Skin epidermis (tissue), 12 donors: ENCODE measurements around the gene ZNF765.
"Not testable (repeated sequence)": the region's sequence is repeated elsewhere in the genome, so short reads cannot be mapped to it uniquely, and the experiment has no call there.

Source experiments
- H3K27ac ChIP-seq, 21 experiments: fragments of 200-600 bp; sonication (generic) in 11 of 21; one replicate each; pipeline ENCODE4 v1.5.0; 2020; ENCODE audit warnings: mild to moderate bottlenecking in 3 of 21, inconsistent platforms in 2 of 21, moderate library complexity in 2 of 21
- H3K4me3 ChIP-seq, 7 experiments: fragments of 200-600 bp; sonication (generic) in 2 of 7; one replicate each; pipeline ENCODE4 v1.5.0; 2020; ENCODE audit warnings: inconsistent platforms in 2 of 7, mild to moderate bottlenecking in 2 of 7, moderate library complexity in 1 of 7

The ZNF765 gene

DNA sequence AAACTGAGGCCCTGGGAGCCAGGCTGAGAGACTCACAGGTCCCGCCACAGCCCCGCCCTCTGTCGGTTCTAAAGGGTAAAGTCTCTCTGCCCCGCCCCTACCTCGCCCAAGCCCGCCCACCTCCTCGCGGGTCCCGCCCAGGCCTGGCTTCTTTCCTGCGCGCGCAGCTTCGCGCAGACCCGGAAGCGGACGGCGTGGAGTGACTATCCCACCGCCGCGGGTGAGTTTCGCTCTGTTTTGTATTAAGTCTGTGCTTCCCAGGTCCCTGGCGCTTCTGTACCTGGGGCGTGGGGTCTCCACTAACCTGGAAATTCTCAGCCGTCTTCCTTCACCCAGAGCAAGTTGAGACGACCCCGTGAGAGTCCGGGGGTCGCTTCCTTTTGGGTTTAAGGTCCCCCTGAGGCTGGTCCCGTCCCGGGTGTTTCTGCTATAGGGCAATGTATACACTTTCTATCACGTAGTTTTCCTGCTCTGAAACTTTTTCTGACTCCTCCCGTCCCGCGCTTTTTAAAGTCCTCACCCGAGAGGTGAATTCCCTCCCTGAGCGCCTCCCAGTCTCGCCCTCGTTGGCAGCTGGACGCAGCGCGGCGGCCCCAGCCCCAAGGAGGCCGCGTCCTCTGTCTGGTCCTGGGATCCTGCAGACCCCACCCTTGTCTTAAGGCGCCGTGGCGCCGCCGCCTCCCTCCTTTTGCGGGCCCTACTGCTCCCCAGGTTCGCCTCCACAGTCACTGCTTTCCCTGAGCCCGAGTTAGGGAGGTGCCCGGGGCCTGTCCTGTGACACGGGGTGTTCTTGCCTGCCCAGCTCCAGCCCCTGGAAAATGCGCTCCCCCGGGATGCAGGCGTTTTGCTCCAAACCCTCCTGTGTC lies at the start of gene ZNF765:
Gene ZNF765, plus strand, starts transcription at position 176 of the 866 bp plus-strand sequence. CDS start 2,867 bp downstream, outside the sequence.
- peak within 1 kb of the TSS in 20 of 21 experiments; percentile 37 to 89 (median 80) for H3K27ac ChIP-seq

GRCh38 chr19:53355739-53356138 lies 39.2 kb upstream of the ZNF765 start:
- no peak overlapping the region for H3K27ac ChIP-seq
- no peak overlapping the region for H3K4me3 ChIP-seq

More for the DNA sequence above, at the start of gene ZNF765:
- peak within 1 kb of the TSS; percentile 56 to 84 (median 69) for H3K4me3 ChIP-seq

GRCh38 chr19:53357821-53358581 lies 36.9 kb upstream of the ZNF765 start:
- Histone ChIP-seq H3K27ac (no peak overlapping the region), H3K4me3 (no peak overlapping the region)

GRCh38 chr19:53360056-53360455 lies 34.9 kb upstream of the ZNF765 start:
- not testable (repeated sequence) for H3K27ac ChIP-seq, H3K4me3 ChIP-seq

DNA sequence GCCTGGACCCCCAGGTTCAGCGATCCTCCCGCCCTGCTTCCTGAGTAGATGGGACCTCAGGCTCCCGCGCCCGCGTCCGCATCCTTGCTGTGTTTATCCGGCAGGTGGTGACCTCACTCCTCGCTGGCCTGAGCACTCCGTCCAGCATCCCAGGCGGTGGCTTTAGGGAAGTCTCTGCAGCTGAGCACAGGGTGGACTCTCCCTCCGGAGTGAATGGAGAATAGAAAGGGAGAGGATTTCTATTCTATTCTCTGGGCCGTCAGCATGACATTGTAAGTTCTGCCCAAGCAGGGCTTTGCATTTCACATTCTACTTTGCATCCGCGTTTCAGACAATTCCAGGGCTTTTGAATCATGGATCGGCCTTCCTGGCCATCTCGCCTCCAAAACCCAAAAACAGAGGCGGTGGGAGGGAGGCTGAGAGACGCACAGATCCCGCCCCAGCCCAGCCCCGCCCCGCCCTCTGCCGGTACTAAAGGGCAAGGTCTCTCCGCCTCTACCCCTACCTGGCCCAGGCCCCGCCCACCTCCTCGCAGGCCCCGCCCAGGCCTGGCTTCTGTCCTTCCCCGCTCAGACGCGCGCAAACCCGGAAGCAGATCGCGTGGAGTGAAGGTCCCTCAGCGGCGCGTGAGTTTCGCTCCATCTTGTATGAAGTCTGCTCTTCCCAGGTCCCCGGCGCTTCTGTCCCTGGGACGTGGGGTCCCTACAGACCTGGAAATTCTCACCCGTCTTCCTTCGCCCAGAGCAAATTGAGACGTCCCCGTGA lies 29.6 kb upstream of the ZNF765 start, which contains the start of gene ZNF525:
Gene ZNF525, plus strand, starts transcription at position 572 of the 765 bp plus-strand sequence. CDS start 6,577 bp downstream, outside the sequence.
- H3K4me3 ChIP-seq = peak within 1 kb of the TSS; percentile 45 to 86 (median 65)
- peak within 1 kb of the TSS in 19 of 21 experiments; percentile 15 to 86 (median 76) for H3K27ac ChIP-seq

- Histone ChIP-seq H3K27ac (peak overlapping the region in 19 of 21 experiments; percentile 15 to 86 (median 76)), H3K4me3 (peak overlapping the region; percentile 45 to 86 (median 65))
Measured at GRCh38 chr19:53365899-53366493, 29.0 kb upstream of the ZNF765 start.

DNA sequence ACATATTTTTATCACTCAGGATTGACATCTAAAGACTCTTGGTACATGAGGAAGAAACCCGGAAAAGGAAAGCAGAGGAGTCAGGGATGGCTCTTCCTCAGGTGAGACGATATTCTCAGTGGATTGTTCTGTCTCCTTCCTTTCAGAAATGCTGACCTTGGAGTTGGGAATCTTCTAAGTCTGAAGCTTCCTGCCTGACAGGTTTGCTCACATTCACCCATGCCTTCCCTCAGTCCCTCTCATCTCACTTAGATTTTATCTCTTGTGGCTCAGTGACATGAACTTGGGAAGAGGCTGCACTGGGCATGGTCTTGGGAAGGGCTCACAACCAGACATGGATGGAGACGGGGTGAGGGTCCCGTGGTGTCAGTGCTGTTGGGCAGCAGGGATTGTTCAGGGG lies 22.8 kb upstream of the ZNF765 start:
- H3K4me3 ChIP-seq = no peak overlapping the region
- H3K27ac ChIP-seq = no peak overlapping the region

DNA sequence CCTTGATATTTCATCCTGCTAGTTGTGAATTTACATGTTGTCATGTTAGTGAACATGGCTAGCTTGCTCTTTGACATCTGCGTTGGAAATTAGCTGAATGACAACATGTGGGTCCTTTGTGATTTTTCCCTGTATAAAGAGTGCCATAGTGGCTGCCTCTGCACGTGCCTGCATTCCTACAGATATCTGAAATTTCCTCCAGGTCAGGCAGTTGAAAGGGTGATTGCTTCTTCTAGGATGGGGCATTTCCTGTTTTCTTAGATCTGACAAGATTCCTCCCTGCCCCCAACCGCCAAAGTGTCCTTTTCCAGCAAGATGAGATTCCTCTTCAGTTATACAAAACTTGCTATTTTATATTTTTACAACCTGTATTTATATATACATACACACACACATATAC lies 20.7 kb upstream of the ZNF765 start:
- H3K4me3 ChIP-seq = no peak overlapping the region
- no peak overlapping the region for H3K27ac ChIP-seq

DNA sequence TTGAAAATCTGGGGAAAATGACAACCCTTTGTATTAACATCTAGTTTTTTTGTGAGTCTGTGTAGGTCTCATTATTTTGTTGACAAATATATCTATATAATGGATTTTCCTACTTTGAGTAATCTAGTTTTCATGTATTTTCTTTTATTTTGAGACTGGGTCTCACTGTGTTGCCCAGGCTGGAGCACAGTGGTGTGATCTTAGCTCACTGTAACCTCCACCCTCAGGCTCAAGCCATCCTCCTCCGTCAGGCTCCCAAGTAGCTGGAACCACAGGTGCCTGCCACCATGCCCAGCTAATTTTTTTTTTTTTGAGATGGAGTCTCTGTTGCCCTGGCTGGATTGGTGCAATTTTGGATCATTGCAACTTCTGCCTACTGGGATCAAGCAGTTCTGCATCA lies 20.2 kb upstream of the ZNF765 start:
- H3K27ac ChIP-seq = no peak overlapping the region
- no peak overlapping the region for H3K4me3 ChIP-seq

- no peak overlapping the region for H3K27ac ChIP-seq
- no peak overlapping the region for H3K4me3 ChIP-seq
Measured at GRCh38 chr19:53381376-53381775, 13.6 kb upstream of the ZNF765 start.

GRCh38 chr19:53388168-53388567 lies 6.8 kb upstream of the ZNF765 start:
- Histone ChIP-seq H3K27ac (no peak overlapping the region), H3K4me3 (no peak overlapping the region)

- H3K4me3 ChIP-seq = no peak overlapping the region
- H3K27ac ChIP-seq = no peak overlapping the region
Measured at GRCh38 chr19:53388904-53389303, 6.0 kb upstream of the ZNF765 start.

GRCh38 chr19:53389571-53389970 lies 5.4 kb upstream of the ZNF765 start:
- Histone ChIP-seq H3K27ac (no peak overlapping the region), H3K4me3 (no peak overlapping the region)

DNA sequence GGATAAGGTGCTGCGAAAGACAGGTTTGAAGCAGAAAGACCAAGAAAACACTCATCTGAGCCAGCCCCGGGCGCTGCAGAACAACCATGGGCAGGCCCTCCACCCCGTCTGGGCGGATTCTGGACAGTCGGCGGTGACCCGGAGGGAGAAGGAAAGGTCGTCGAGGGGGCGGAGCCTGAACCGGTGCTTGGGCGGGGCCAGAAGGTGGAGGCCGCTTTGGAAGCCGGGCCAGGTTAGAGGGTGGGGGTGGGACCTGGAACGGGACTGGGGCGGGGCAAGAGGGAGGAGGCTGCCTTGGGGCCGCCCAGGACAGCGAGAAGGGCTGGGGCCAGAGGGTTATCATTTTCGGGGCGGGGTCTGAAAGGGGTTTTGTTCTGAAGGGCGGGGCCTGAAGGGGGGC lies 5.0 kb upstream of the ZNF765 start:
- H3K27ac ChIP-seq = no peak overlapping the region

DNA sequence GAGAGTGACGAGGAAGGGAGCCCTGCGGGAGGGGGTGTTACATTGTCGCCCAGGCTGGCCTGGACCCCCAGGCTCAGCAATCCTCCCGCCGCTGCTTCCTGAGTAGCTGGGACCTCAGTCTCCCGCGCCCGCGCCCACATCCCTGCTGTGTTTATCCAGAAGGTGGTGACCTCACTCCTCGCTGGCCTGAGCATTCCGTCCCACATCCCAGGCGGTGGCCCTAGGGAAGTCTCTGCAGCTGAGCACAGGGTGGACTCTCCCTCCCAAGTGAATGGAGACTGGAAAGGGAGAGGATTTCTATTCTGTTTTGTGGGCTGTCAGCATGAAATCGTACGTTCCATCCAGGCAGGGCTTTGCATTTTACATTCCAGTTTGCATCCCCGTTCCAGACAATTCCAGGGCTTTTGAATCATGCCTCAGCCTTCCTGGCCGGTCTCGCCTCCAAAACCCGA lies 401 bp upstream of the ZNF765 start:
- peak overlapping the region in 19 of 21 experiments; percentile 1 to 89 (median 77) for H3K27ac ChIP-seq
- peak overlapping the region; percentile 56 to 84 (median 69) for H3K4me3 ChIP-seq

More for the DNA sequence above, 5.0 kb upstream of the ZNF765 start:
- H3K4me3 ChIP-seq = no peak overlapping the region

- H3K4me3 ChIP-seq = peak overlapping the region; percentile 56 to 84 (median 69)
- H3K27ac ChIP-seq = peak overlapping the region in 15 of 21 experiments; percentile 69 to 89 (median 81)
Measured at GRCh38 chr19:53395840-53396524, 1.0 kb downstream of the ZNF765 start.

DNA sequence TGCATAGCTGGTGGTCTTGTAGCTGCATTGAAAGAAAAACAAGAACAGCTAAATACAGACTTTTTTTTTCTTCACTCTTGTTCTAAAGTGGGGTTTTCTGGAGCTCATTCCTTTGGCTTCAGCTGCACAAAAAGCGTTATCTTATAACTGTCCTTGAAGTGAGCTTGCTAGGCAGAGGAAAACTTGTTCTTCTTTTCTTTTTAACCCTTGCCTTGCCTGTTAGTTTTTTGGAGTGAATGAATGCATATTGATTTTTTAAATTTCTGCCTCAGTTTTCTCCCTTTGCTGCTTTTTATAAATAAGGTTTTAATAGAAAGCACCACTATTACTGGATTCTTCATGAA lies 1.5 kb downstream of the ZNF765 start:
- peak overlapping the region in 1 of 7 experiments; percentile 81 for H3K4me3 ChIP-seq

DNA sequence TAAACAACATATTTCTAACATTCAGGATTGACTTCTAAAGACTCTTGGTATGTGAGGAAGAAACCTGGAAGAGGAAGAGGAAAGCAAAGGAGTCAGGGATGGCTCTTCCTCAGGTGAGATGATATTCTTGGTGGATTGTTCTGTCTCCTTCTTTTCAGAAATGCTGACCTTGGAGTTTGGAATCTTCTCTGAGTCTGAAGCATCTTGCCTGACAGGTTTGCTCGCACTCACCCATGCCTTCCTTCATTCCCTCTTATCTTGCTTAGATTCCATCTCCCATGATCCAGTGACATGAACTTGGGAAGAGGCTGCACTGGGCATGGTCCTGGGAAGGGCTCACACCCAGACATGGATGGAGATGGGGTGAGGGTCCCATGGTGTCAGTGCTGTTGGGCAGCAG lies 3.0 kb downstream of the ZNF765 start:
- not testable (repeated sequence) for H3K4me3 ChIP-seq

More for the DNA sequence above, 1.5 kb downstream of the ZNF765 start:
- H3K27ac ChIP-seq = no peak overlapping the region

More for the DNA sequence above, 3.0 kb downstream of the ZNF765 start:
- H3K27ac ChIP-seq = not testable (repeated sequence)
